Heart right ventricle (tissue), 16 donors: ENCODE data around the gene GTF2F2. TPM values are rescaled to one million over a fixed set of nuclear protein-coding genes. Genes with fewer than 3 reads are reported as not detected.
"Not testable (repeated sequence)": the region's sequence is repeated elsewhere in the genome, so short reads cannot be mapped to it uniquely, and the experiment has no call there.

Experiments used
- ATAC-seq, 8 donors: fragments of 200-7000 bp; cut with Tn5 transposase; one replicate each; pipeline ENCODE4 v1.9.1; 2020; ENCODE audit warnings: mild to moderate bottlenecking in 8 of 8, moderate library complexity in 8 of 8, moderate number of reproducible peaks in 1 of 8
- DNase-seq, 2 donors: peaks; one replicate each; pipeline ENCODE4 v3.0.0-alpha.2; 2020
- H3K27ac ChIP-seq, 10 donors: fragments of 200-600 bp; sonication (generic) in 2 of 10; one replicate each; pipeline versions ENCODE4 v1.5.0 to v1.8.0; 2020 to 2022; ENCODE audit warnings: mild to moderate bottlenecking in 3 of 10
- H3K27me3 ChIP-seq, 7 donors: fragments of 200-600 bp; one replicate each; pipeline ENCODE4 v1.8.0; 2021 to 2022; ENCODE audit warnings: mild to moderate bottlenecking in 2 of 7
- H3K36me3 ChIP-seq, 9 donors: fragments of 200-600 bp; sonication (generic) in 1 of 9; one replicate each; pipeline versions ENCODE4 v1.5.0 to v1.8.0; 2020 to 2022; ENCODE audit warnings: mild to moderate bottlenecking in 2 of 9
- H3K4me1 ChIP-seq, 9 donors: fragments of 200-600 bp; sonication (generic) in 1 of 9; one replicate each; pipeline versions ENCODE4 v1.5.0 to v1.8.0; 2020 to 2022; ENCODE audit warnings: mild to moderate bottlenecking in 4 of 9
- H3K4me3 ChIP-seq, 10 donors: fragments of 200-600 bp; sonication (generic) in 2 of 10; one replicate each; pipeline versions ENCODE4 v1.5.0 to v1.8.0; 2020 to 2022; ENCODE audit warnings: mild to moderate bottlenecking in 7 of 10, moderate library complexity in 2 of 10
- H3K9me3 ChIP-seq, 11 donors: fragments of 200-600 bp in 10 of 11; sonication (generic) in 2 of 11; one replicate each; pipeline versions ENCODE4 v1.5.0 to v1.8.0; 2013 to 2022; ENCODE audit warnings: mild to moderate bottlenecking in 2 of 11, control low read depth in 1 of 11, moderate library complexity in 1 of 11
- CTCF ChIP-seq, 9 donors: fragments of 200-600 bp; sonication (generic) in 2 of 9; IDR thresholded peaks; one replicate each; pipeline versions ENCODE4 v1.5.0 to v1.8.0; 2021 to 2022; ENCODE audit warnings: antibody characterized with exemption in 9 of 9, mild to moderate bottlenecking in 5 of 9, moderate library complexity in 1 of 9
- WGBS, 2 donors: extraction: QIAGEN DNeasy Blood & Tissue Kit; methylation state at CpG; one replicate each; pipeline ENCODE4 v1.1.7; 2013; ENCODE audit warnings: inconsistent platforms in 1 of 2; 5-methylcytosine and 5-hydroxymethylcytosine counted together
- intact Hi-C, 10 donors: fragments of 100-400 bp; cut with DNase I; formaldehyde crosslinking; loops; one replicate each; pipeline versions ENCODE4 v1.11.1 to v1.14.2; 2022
- polyA plus RNA-seq, 2 donors: library from polyadenylated mRNA; stranded (reverse); fragments of 200-250 nt; gene quantifications; one replicate each; pipeline ENCODE4 v1.2.3, GENCODE V29; 2013
- total RNA-seq, 10 donors: library from RNA; stranded (reverse); fragmentation: NEBNext Ultra II Directional in 3 of 10; extraction: Animal tissue kit (Norgen Biotek cat#: 25700) in 3 of 10; gene quantifications; one replicate each; pipeline versions ENCODE4 v1.2.1 to v1.2.4, GENCODE V29; 2021 to 2023
- donor health status: Arrhythmogenic right ventricular cardiomyopathy.
- donor health status: ischemic (EF 13 %, LVEDD 7.1; RV severe dilation, severe dysfunction).
- donor health status: healthy with polysubstance abuse.
- donor health status: DM: no; HTN: yes; CAD: no.
- donor health status: DM: no; HTN: no; CAD: no.
- donor health status: ischemic (EF 25% LVEDD 6.9; RV normal size, moderate dysfunction).
- donor health status: ischemic (EF 25% LVEDD 5.7; RV mildly dilated, moderate dysfunction).
- donor health status: healthy.
- donor health status: DM: yes; HTN: yes; CAD: no.
- donor health status: Ischemic cardiomyopathy.
- donor health status: ischemic (EF 35%, LVEDD 5.7; RV mildly dilated, moderate dysfunction).
- donor health status: nonischemic (EF 11% LVEDD 7.7; RV severe dilation, severe dysfunction).
- donor health status: DM: yes; HTN: yes; CAD: no.
- donor health status: PGD.
- donor health status: ischemic (EF 29% LVEDD 5.4; RV normal size, mild dysfunction).
- donor health status: nonischemic (EF 23%, LVEDD 6.1; RV moderate dilation, normal function).

Gene GTF2F2
- total and polyA plus RNA-seq, 12 donors, result 15.8 to 24.9 (median 21.5) TPM

GRCh38 chr13:45242524-45242923 lies 122.2 kb downstream of the GTF2F2 start:
- Histone ChIP-seq H3K4me1 (peaks cover 0 to 22% (median 14%) of the 10 kb centered on the region in 9 donors), H3K27me3 (no peaks in the 10 kb centered on the region), H3K27ac (no peak overlapping the region), H3K9me3 (no peaks in the 10 kb centered on the region), H3K36me3 (no peaks in the 10 kb centered on the region), H3K4me3 (no peak overlapping the region)
- no peak for ATAC-seq
- 92 to 93% methylated on average over 1 of the region's 1 CpG for WGBS, 2 donors
- TF ChIP-seq CTCF (IDR thresholded peaks at IDR 0.05), result no peak
- no peak for DNase-seq
- intact Hi-C loops, result no loop called here

DNA sequence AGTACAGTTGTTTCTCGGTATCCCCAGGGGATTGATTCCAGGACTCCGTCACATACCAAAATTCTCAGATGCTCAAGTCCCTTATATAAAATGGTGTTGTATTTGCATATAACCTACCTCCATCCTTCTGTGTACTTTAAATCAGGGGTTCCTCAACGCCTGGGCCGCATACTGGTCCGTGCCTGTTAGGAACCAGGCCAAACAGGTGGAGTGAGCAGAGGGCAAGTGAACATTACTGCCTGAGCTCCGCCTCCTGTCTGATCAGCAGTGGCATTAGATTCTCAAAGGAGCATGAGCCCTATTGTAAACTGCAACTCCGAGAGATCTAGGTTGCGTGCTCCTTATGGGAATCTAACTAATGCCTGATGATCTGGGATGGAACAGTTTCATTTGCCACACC lies 122.8 kb downstream of the GTF2F2 start:
- H3K9me3 ChIP-seq, result no peaks in the 10 kb centered on the region
- no peaks in the 10 kb centered on the region for H3K36me3 ChIP-seq
- intact Hi-C loops, result no loop called here
- H3K27me3 ChIP-seq, result no peaks in the 10 kb centered on the region
- no peak overlapping the region for H3K4me3 ChIP-seq
- DNase-seq, result no peak
- H3K4me1 ChIP-seq, result peaks cover 0 to 22% (median 14%) of the 10 kb centered on the region in 9 donors
- WGBS, 2 donors, result 92 to 96% methylated on average over 8 of the region's 8 CpGs
- TF ChIP-seq CTCF (IDR thresholded peaks at IDR 0.05), result no peak
- no peak overlapping the region for H3K27ac ChIP-seq
- ATAC-seq, result peak in 2 of 8 donors; percentile 34 to 50

DNA sequence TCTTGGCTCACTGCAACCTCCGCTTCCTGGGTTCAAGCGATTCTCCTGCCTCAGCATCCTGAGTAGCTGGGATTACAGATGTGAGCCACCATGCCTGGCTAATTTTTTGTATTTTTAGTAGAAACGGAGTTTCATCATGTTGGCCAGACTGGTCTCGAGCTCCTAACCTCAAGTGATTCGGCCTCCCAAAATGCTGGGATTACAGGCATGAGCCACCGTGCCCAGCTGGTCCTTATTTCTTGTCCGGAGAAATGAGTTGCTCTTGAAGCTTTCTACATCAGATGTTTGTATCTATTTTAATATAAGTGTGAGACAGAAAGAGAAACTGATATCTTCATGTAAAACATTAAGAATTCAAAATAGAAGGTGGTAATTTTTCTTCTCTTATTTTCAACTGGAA lies 124.4 kb downstream of the GTF2F2 start:
- H3K27ac ChIP-seq, intact Hi-C loops, H3K36me3 ChIP-seq, DNase-seq, H3K4me3 ChIP-seq, H3K27me3 ChIP-seq, ATAC-seq, H3K9me3 ChIP-seq: not testable (repeated sequence)
- 96 to 98% methylated on average over 7 of the region's 7 CpGs for WGBS, 2 donors
- H3K4me1 ChIP-seq, result peaks cover 0 to 22% (median 13%) of the 10 kb centered on the region in 9 donors

DNA sequence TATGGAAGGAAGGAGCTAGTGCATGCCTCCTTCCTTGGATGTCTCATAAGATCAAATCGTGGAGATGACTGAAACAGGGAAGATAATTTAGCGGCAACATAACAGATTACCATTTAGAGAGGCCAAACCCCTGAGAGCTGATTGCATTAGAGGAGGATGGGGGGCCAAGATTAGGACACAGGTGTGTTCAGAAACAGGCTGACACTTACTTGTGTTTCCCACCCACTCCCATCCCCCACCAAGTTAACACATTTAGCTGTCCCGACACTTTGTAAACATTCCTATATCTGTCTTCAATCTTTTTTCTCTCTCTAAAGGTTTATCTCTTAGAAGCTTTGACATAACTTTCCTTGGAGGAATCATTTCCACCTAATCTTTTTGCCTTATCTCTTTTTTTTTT lies 129.4 kb downstream of the GTF2F2 start:
- no peak for TF ChIP-seq CTCF (IDR thresholded peaks at IDR 0.05)
- no peaks in the 10 kb centered on the region for H3K9me3 ChIP-seq
- H3K27me3 ChIP-seq, result no peaks in the 10 kb centered on the region
- peaks cover 0 to 22% (median 10%) of the 10 kb centered on the region in 9 donors for H3K36me3 ChIP-seq
- H3K27ac ChIP-seq, result no peak overlapping the region
- DNase-seq (no peak), ATAC-seq (no peak)
- H3K4me1 ChIP-seq, result peaks cover 0 to 5% (median 0%) of the 10 kb centered on the region in 9 donors
- WGBS, 2 donors, result 88 to 89% methylated on average over 3 of the region's 3 CpGs
- no peak overlapping the region for H3K4me3 ChIP-seq
- intact Hi-C loops, result no loop called here

- no peaks in the 10 kb centered on the region for H3K9me3 ChIP-seq
- H3K4me1 ChIP-seq, result peaks cover 0 to 10% (median 0%) of the 10 kb centered on the region in 9 donors
- H3K4me3 ChIP-seq, result no peak overlapping the region
- H3K27ac ChIP-seq, result no peak overlapping the region
- H3K27me3 ChIP-seq, result no peaks in the 10 kb centered on the region
- peaks cover 0 to 27% (median 10%) of the 10 kb centered on the region in 9 donors for H3K36me3 ChIP-seq
- ATAC-seq, result no peak
- no peak for DNase-seq
- WGBS, 2 donors, result 98 to 100% methylated on average over 2 of the region's 2 CpGs
- no peak for TF ChIP-seq CTCF (IDR thresholded peaks at IDR 0.05)
- intact Hi-C loops, result no loop called here
Measured at GRCh38 chr13:45254396-45254795, 134.1 kb downstream of the GTF2F2 start.
